NT2/D1 (cell line): Measurements from ENCODE around the gene ARSG.

ENCODE experiments used
- YY1 ChIP-seq: IDR thresholded peaks from 2 replicates; pipeline ENCODE4 v1.6.1; 2011; ENCODE audit not compliant: insufficient read length, insufficient read depth
- ZNF274 ChIP-seq: IDR thresholded peaks from 2 replicates; pipeline ENCODE4 v1.6.1; 2011; ENCODE audit warnings: mild to moderate bottlenecking, low read depth, low read length

- TF ChIP-seq ZNF274: no peak
- no peak for TF ChIP-seq YY1
These were observed 26.2 kb downstream of the ARSG start for GRCh38 chr17:68317458-68317857.
